ENCODE data around the gene TAX1BP1. TPM values are rescaled to one million over a fixed set of nuclear protein-coding genes. Genes with fewer than 3 reads are reported as not detected.
"Not testable (repeated sequence)": the region's sequence is repeated elsewhere in the genome, so short reads cannot be mapped to it uniquely, and the experiment has no call there.

Gene TAX1BP1
- total RNA-seq, 1 experiment from 2014 or later: 65.3 TPM

DNA sequence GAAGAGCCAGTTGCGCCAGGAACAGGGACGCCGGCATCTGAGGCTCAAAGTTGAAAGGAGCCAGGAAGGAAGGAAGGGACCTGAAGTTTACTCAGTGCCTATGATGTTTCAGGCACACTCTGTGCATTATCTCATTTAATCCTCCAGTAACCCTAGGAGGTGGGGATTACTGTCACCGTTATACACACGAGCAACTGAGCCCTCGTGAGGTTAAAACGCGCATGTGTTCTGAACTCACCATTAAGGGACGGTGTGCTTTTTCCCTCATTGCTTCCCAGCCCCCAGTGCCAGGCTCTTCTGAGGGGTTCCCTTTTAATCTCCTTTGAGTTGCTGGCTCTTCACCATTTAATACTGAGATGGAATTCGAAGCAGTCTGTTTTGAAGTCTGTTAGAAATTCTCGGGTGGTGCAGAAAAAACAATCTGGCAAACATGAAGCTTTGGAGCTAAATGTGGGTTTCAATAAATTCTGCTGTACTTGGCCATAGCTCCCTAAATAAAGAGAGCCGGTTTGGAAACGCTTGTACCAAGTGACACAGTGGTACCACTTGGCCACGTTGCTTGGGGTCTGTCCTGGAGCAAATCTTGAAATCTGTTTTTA, 102.2 kb downstream of the TAX1BP1 start:
- Histone ChIP-seq H3K4me1 (ENCODE audit: low read length) (no peaks in the 10 kb centered on the region), H3K27me3 (ENCODE audit: low read length) (no peaks in the 10 kb centered on the region), H4K20me1 (ENCODE audit: insufficient read depth, low read depth, low read length) (no peaks in the 10 kb centered on the region), H3K27ac (ENCODE audit: low read length) (no peak overlapping the region), H3K4me2 (ENCODE audit: low read depth, low read length, poor library complexity, severe bottlenecking) (no peak overlapping the region), H3K4me3 (ENCODE audit: low read length) (no peak overlapping the region), H2AFZ (ENCODE audit: low read length) (no peak overlapping the region), H3K36me3 (ENCODE audit: insufficient read depth, low read length) (no peaks in the 10 kb centered on the region), H3K9ac (ENCODE audit: low read length) (no peak overlapping the region), H3K9me3 (ENCODE audit: low read length) (no peaks in the 10 kb centered on the region), H3K79me2 (ENCODE audit: low read length) (no peaks in the 10 kb centered on the region), H3K9me2 (replicated peaks; ENCODE audit: insufficient read depth, low read length) (no peaks in the 10 kb centered on the region)
- DNase-seq: no peak

GRCh38 chr7:27842851-27843250, 102.9 kb downstream of the TAX1BP1 start:
- Histone ChIP-seq H3K9me3 (ENCODE audit: low read length) (no peaks in the 10 kb centered on the region), H3K9ac (ENCODE audit: low read length) (no peak overlapping the region), H4K20me1 (ENCODE audit: insufficient read depth, low read depth, low read length) (no peaks in the 10 kb centered on the region), H3K9me2 (replicated peaks; ENCODE audit: insufficient read depth, low read length) (no peaks in the 10 kb centered on the region), H3K4me1 (ENCODE audit: low read length) (no peaks in the 10 kb centered on the region), H3K79me2 (ENCODE audit: low read length) (no peaks in the 10 kb centered on the region), H3K4me3 (ENCODE audit: low read length) (no peak overlapping the region), H3K27me3 (ENCODE audit: low read length) (no peaks in the 10 kb centered on the region), H2AFZ (ENCODE audit: low read length) (no peak overlapping the region), H3K27ac (ENCODE audit: low read length) (no peak overlapping the region), H3K36me3 (ENCODE audit: insufficient read depth, low read length) (no peaks in the 10 kb centered on the region), H3K4me2 (ENCODE audit: low read depth, low read length, poor library complexity, severe bottlenecking) (no peak overlapping the region)
- DNase-seq: no peak

- H2AFZ ChIP-seq (ENCODE audit: low read length): no peak overlapping the region
- no peaks in the 10 kb centered on the region for H3K36me3 ChIP-seq (ENCODE audit: insufficient read depth, low read length)
- no peaks in the 10 kb centered on the region for H4K20me1 ChIP-seq (ENCODE audit: insufficient read depth, low read depth, low read length)
- H3K27me3 ChIP-seq (ENCODE audit: low read length): no peaks in the 10 kb centered on the region
- H3K4me3 ChIP-seq (ENCODE audit: low read length): no peak overlapping the region
- H3K9me3 ChIP-seq (ENCODE audit: low read length): no peaks in the 10 kb centered on the region
- no peak overlapping the region for H3K9ac ChIP-seq (ENCODE audit: low read length)
- no peak overlapping the region for H3K4me2 ChIP-seq (ENCODE audit: low read depth, low read length, poor library complexity, severe bottlenecking)
- DNase-seq: no peak
- H3K4me1 ChIP-seq (ENCODE audit: low read length): no peaks in the 10 kb centered on the region
- H3K9me2 ChIP-seq (replicated peaks; ENCODE audit: insufficient read depth, low read length): no peaks in the 10 kb centered on the region
- H3K79me2 ChIP-seq (ENCODE audit: low read length): no peaks in the 10 kb centered on the region
- H3K27ac ChIP-seq (ENCODE audit: low read length): no peak overlapping the region
These were observed 103.8 kb downstream of the TAX1BP1 start for GRCh38 chr7:27843584-27844305.

DNA sequence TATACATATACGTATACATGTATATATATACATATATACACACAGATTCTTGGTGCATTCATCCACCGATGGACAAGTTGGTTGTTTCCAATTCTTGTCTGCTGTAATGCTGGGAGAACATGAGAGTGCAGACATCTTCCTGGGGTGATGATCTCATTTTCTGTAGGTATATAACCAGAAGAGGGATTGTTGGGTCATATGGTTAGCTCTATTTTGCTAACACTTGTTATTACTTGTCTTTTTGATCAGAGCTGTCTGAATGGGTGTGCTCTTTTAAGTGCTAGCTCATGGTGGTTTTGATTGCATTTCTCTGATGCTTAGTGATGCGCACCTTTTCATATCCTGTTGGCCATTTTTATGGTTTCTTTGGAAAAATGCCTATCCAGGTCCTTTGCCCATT, 106.4 kb downstream of the TAX1BP1 start:
- H3K9ac ChIP-seq (ENCODE audit: low read length): no peak overlapping the region
- DNase-seq: no peak
- H2AFZ ChIP-seq (ENCODE audit: low read length): no peak overlapping the region
- H3K9me2 ChIP-seq (replicated peaks; ENCODE audit: insufficient read depth, low read length): no peaks in the 10 kb centered on the region
- H3K79me2 ChIP-seq (ENCODE audit: low read length): no peaks in the 10 kb centered on the region
- no peak overlapping the region for H3K27ac ChIP-seq (ENCODE audit: low read length)
- H3K9me3 ChIP-seq (ENCODE audit: low read length): no peaks in the 10 kb centered on the region
- no peak overlapping the region for H3K4me3 ChIP-seq (ENCODE audit: low read length)
- no peak overlapping the region for H3K4me2 ChIP-seq (ENCODE audit: low read depth, low read length, poor library complexity, severe bottlenecking)
- H3K27me3 ChIP-seq (ENCODE audit: low read length): no peaks in the 10 kb centered on the region
- no peaks in the 10 kb centered on the region for H3K36me3 ChIP-seq (ENCODE audit: insufficient read depth, low read length)
- no peaks in the 10 kb centered on the region for H3K4me1 ChIP-seq (ENCODE audit: low read length)
- no peaks in the 10 kb centered on the region for H4K20me1 ChIP-seq (ENCODE audit: insufficient read depth, low read depth, low read length)

DNA sequence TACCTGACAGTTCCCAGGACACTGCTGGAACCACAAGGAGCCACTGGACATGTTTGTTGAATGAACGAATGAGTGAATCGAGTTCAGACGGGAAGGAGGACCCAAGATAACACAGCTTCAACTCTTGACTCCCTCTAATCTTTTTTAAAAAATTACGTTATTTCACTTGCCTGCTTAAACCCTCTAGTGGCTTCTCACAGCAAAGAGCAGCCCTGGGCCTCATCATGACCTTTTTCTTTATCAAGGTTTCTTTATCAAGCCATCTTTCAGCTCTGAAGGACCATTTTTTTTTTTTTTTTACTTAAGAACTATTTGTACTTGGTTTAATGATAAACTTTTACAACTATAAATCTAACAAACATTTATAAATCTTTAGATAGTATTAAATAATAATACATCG, 110.6 kb downstream of the TAX1BP1 start:
- Histone ChIP-seq H3K79me2 (ENCODE audit: low read length) (no peaks in the 10 kb centered on the region), H3K9me3 (ENCODE audit: low read length) (no peaks in the 10 kb centered on the region), H3K27ac (ENCODE audit: low read length) (no peak overlapping the region), H3K4me1 (ENCODE audit: low read length) (no peaks in the 10 kb centered on the region), H3K4me2 (ENCODE audit: low read depth, low read length, poor library complexity, severe bottlenecking) (no peak overlapping the region), H3K9ac (ENCODE audit: low read length) (no peak overlapping the region), H2AFZ (ENCODE audit: low read length) (no peak overlapping the region), H4K20me1 (ENCODE audit: insufficient read depth, low read depth, low read length) (no peaks in the 10 kb centered on the region), H3K9me2 (replicated peaks; ENCODE audit: insufficient read depth, low read length) (no peaks in the 10 kb centered on the region), H3K36me3 (ENCODE audit: insufficient read depth, low read length) (no peaks in the 10 kb centered on the region), H3K27me3 (ENCODE audit: low read length) (no peaks in the 10 kb centered on the region), H3K4me3 (ENCODE audit: low read length) (no peak overlapping the region)
- DNase-seq: no peak

DNA sequence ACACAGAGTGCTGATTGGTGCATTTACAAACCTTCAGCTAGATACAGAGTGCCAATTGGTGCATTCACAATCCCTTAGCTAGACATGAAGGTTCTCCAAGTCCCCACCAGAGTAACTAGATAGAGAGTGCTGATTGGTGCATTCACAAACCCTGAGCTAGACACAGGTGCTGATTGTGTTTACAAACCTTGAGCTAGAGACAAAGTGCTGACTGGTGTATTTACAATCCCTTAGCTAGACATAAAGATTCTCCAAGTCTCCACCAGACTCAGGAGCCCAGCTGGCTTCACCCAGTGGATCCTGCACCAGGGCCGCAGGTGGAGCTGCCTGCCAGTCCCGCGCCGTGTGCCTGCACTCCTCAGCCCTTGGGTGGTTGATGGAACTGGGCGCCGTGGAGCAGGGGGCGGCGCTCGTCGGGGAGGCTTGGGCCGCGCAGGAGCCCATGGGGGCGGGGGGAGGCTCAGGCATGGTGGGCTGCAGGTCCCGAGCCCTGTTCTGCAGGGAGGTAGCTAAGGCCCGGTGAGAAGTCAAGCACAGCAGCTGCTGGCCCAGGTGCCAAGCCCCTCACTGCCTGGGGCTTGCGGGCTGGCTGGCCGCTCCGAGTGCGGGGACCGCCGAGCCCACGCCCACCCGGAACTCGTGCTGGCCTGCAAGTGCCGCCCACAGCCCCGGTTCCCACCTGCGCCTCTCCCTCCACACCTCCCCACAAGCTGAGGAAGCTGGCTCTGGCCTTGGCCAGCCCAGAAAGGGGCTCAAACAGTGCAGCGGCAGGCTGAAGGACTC, 116.9 kb downstream of the TAX1BP1 start:
- H3K79me2 ChIP-seq (ENCODE audit: low read length); H3K9me2 ChIP-seq (replicated peaks; ENCODE audit: insufficient read depth, low read length); H3K9me3 ChIP-seq (ENCODE audit: low read length); H3K36me3 ChIP-seq (ENCODE audit: insufficient read depth, low read length); H3K27ac ChIP-seq (ENCODE audit: low read length); H3K4me3 ChIP-seq (ENCODE audit: low read length); H3K4me1 ChIP-seq (ENCODE audit: low read length); H4K20me1 ChIP-seq (ENCODE audit: insufficient read depth, low read depth, low read length); H3K4me2 ChIP-seq (ENCODE audit: low read depth, low read length, poor library complexity, severe bottlenecking); H2AFZ ChIP-seq (ENCODE audit: low read length); H3K9ac ChIP-seq (ENCODE audit: low read length); H3K27me3 ChIP-seq (ENCODE audit: low read length); DNase-seq: not testable (repeated sequence)

GRCh38 chr7:27860800-27861199, 120.8 kb downstream of the TAX1BP1 start:
- Histone ChIP-seq H3K9me3 (ENCODE audit: low read length) (no peaks in the 10 kb centered on the region), H3K9me2 (replicated peaks; ENCODE audit: insufficient read depth, low read length) (no peaks in the 10 kb centered on the region), H3K27me3 (ENCODE audit: low read length) (no peaks in the 10 kb centered on the region), H3K4me3 (ENCODE audit: low read length) (no peak overlapping the region), H3K4me2 (ENCODE audit: low read depth, low read length, poor library complexity, severe bottlenecking) (no peak overlapping the region), H3K27ac (ENCODE audit: low read length) (no peak overlapping the region), H4K20me1 (ENCODE audit: insufficient read depth, low read depth, low read length) (no peaks in the 10 kb centered on the region), H3K4me1 (ENCODE audit: low read length) (no peaks in the 10 kb centered on the region), H3K9ac (ENCODE audit: low read length) (no peak overlapping the region), H3K36me3 (ENCODE audit: insufficient read depth, low read length) (no peaks in the 10 kb centered on the region), H3K79me2 (ENCODE audit: low read length) (no peaks in the 10 kb centered on the region), H2AFZ (ENCODE audit: low read length) (no peak overlapping the region)
- no peak for DNase-seq

- Histone ChIP-seq H3K4me3 (ENCODE audit: low read length) (no peak overlapping the region), H3K79me2 (ENCODE audit: low read length) (no peaks in the 10 kb centered on the region), H4K20me1 (ENCODE audit: insufficient read depth, low read depth, low read length) (no peaks in the 10 kb centered on the region), H3K9me3 (ENCODE audit: low read length) (no peaks in the 10 kb centered on the region), H3K27me3 (ENCODE audit: low read length) (no peaks in the 10 kb centered on the region), H3K4me1 (ENCODE audit: low read length) (no peaks in the 10 kb centered on the region), H3K27ac (ENCODE audit: low read length) (no peak overlapping the region), H3K9ac (ENCODE audit: low read length) (no peak overlapping the region), H3K9me2 (replicated peaks; ENCODE audit: insufficient read depth, low read length) (no peaks in the 10 kb centered on the region), H2AFZ (ENCODE audit: low read length) (no peak overlapping the region), H3K36me3 (ENCODE audit: insufficient read depth, low read length) (no peaks in the 10 kb centered on the region), H3K4me2 (ENCODE audit: low read depth, low read length, poor library complexity, severe bottlenecking) (no peak overlapping the region)
- DNase-seq: no peak
These were observed 121.8 kb downstream of the TAX1BP1 start for GRCh38 chr7:27861747-27862146.

Data from Karpas-422 (cell line).